NCI-H2196 treated with DMSO at 0.1 percent for 48 hours (cell line): ENCODE results near the gene DNAH7.

Source experiments
- DNase-seq: peaks from one replicate; lab custom pipeline; 2025; ENCODE audit not compliant: unreplicated experiment; lab: John Stamatoyannopoulos, UW

Gene DNAH7

GRCh38 chr2:196079052-196079451, 10.4 kb upstream of the DNAH7 start:
- no peak for DNase-seq

- DNase-seq = no peak
These were observed 9.2 kb upstream of the DNAH7 start for GRCh38 chr2:196077821-196078220.

GRCh38 chr2:196076778-196077568, 8.3 kb upstream of the DNAH7 start:
- DNase-seq = no peak

GRCh38 chr2:196075196-196075595, 6.6 kb upstream of the DNAH7 start:
- DNase-seq = no peak

- DNase-seq = no peak
These were observed 6.0 kb upstream of the DNAH7 start for GRCh38 chr2:196074631-196075030.

- no peak for DNase-seq
These were observed 4.9 kb upstream of the DNAH7 start for GRCh38 chr2:196073521-196073920.

GRCh38 chr2:196067088-196067382, 1.6 kb downstream of the DNAH7 start:
- DNase-seq = no peak

GRCh38 chr2:196066291-196067087, 2.1 kb downstream of the DNAH7 start:
- no peak for DNase-seq

- no peak for DNase-seq
These were observed 4.9 kb downstream of the DNAH7 start for GRCh38 chr2:196063773-196064172.

GRCh38 chr2:196059491-196059960, 9.1 kb downstream of the DNAH7 start:
- DNase-seq = no peak

- no peak for DNase-seq
These were observed 14.0 kb downstream of the DNAH7 start for GRCh38 chr2:196054631-196055030.

GRCh38 chr2:196046123-196046917, 22.3 kb downstream of the DNAH7 start:
- no peak for DNase-seq

- no peak for DNase-seq
These were observed 26.9 kb downstream of the DNAH7 start for GRCh38 chr2:196041786-196042185.

- DNase-seq = no peak
These were observed 28.4 kb downstream of the DNAH7 start for GRCh38 chr2:196040218-196040617.

GRCh38 chr2:196036442-196036841, 32.2 kb downstream of the DNAH7 start:
- no peak for DNase-seq

GRCh38 chr2:196018037-196018436, 50.6 kb downstream of the DNAH7 start:
- DNase-seq = no peak

- DNase-seq = no peak
These were observed 56.3 kb downstream of the DNAH7 start for GRCh38 chr2:196012314-196012713.

- DNase-seq = no peak
These were observed 68.1 kb downstream of the DNAH7 start for GRCh38 chr2:196000551-196000950.

GRCh38 chr2:195998070-195998469, 70.6 kb downstream of the DNAH7 start:
- DNase-seq = no peak

GRCh38 chr2:195995499-195995898, 73.1 kb downstream of the DNAH7 start:
- no peak for DNase-seq

GRCh38 chr2:195993623-195994022, 75.0 kb downstream of the DNAH7 start:
- no peak for DNase-seq

- DNase-seq = no peak
These were observed 82.9 kb downstream of the DNAH7 start for GRCh38 chr2:195985741-195986140.
